GM06990 (cell line): ENCODE results near the gene USP46.
A peak's percentile ranks its signal among the peaks of the same experiment; 100 is the strongest.

Experiments
- DNase-seq: peaks from one replicate; pipeline ENCODE4 v3.0.0-alpha.2; 2011; ENCODE audit not compliant: insufficient read length; ENCODE audit errors: extremely low read depth
- H3K27me3 ChIP-seq: replicated peaks from 2 replicates; pipeline ENCODE4 v1.6.0; 2011; ENCODE audit warnings: low read length; ENCODE audit not compliant: control insufficient read depth, insufficient read depth
- H3K36me3 ChIP-seq: 2 replicates; pipeline ENCODE4 v1.5.1; 2011; ENCODE audit warnings: low read length; ENCODE audit not compliant: control insufficient read depth, insufficient read depth
- H3K4me3 ChIP-seq: replicated peaks from 2 replicates; pipeline ENCODE4 v1.5.1; 2011; ENCODE audit warnings: low read depth, mild to moderate bottlenecking, control low read depth, low read length
- CTCF ChIP-seq: IDR thresholded peaks from 2 replicates; pipeline ENCODE4 v1.5.1; 2011; ENCODE audit warnings: low read length, control low read depth, mild to moderate bottlenecking, inconsistent platforms; ENCODE audit not compliant: insufficient read depth, poor library complexity, severe bottlenecking

The USP46 gene

GRCh38 chr4:52659001-52659721 lies at the start of gene USP46:
USP46 (minus strand) TSS chr4:52659301; CDS start chr4:52659150, 151 bp downstream.
- peak; percentile 3 for TF ChIP-seq CTCF
- Histone ChIP-seq H3K36me3 (no peaks in the 10 kb centered on the region), H3K4me3 (peak within 1 kb of the TSS; percentile 81), H3K27me3 (no peaks in the 10 kb centered on the region)
- DNase-seq = peak; percentile 84

- no peak for DNase-seq
- H3K27me3 ChIP-seq = no peaks in the 10 kb centered on the region
- TF ChIP-seq CTCF = no peak
Observed at GRCh38 chr4:52704661-52705060, 45.6 kb upstream of the USP46 start.

GRCh38 chr4:52704133-52704532 lies 45.0 kb upstream of the USP46 start:
- no peak for DNase-seq
- H3K4me3 ChIP-seq = no peak overlapping the region
- TF ChIP-seq CTCF = no peak

More at GRCh38 chr4:52704661-52705060, 45.6 kb upstream of the USP46 start:
- no peak overlapping the region for H3K4me3 ChIP-seq
- no peaks in the 10 kb centered on the region for H3K36me3 ChIP-seq

GRCh38 chr4:52701207-52701606 lies 42.1 kb upstream of the USP46 start:
- no peak for DNase-seq
- H3K27me3 ChIP-seq = no peaks in the 10 kb centered on the region
- no peak for TF ChIP-seq CTCF
- H3K4me3 ChIP-seq = no peak overlapping the region
- no peaks in the 10 kb centered on the region for H3K36me3 ChIP-seq

More at GRCh38 chr4:52704133-52704532, 45.0 kb upstream of the USP46 start:
- H3K36me3 ChIP-seq = no peaks in the 10 kb centered on the region
- H3K27me3 ChIP-seq = no peaks in the 10 kb centered on the region

- TF ChIP-seq CTCF = no peak
- Histone ChIP-seq H3K27me3 (no peaks in the 10 kb centered on the region), H3K4me3 (no peak overlapping the region), H3K36me3 (no peaks in the 10 kb centered on the region)
- DNase-seq = no peak
Observed at GRCh38 chr4:52694936-52695335, 35.8 kb upstream of the USP46 start.
